Sigmoid colon (tissue), 3 donors: ENCODE measurements around the gene AHI1.

Source experiments
- POLR2A ChIP-seq, 2 donors: fragments of 450-650 bp; IDR thresholded peaks; one replicate each; pipeline ENCODE4 v1.6.1; 2016; ENCODE audit warnings: antibody characterized with exemption in 2 of 2, mild to moderate bottlenecking in 2 of 2, moderate library complexity in 2 of 2
- TF ChIP-seq, protein P1 (sequence below), 4 experiments: fragments of 450-650 bp in 3 of 4; fragments of 200-600 bp in 1 of 4; IDR thresholded peaks; one replicate each; pipeline ENCODE4 v1.5.1; 2016 to 2019; ENCODE audit warnings: antibody characterized with exemption in 4 of 4, mild to moderate bottlenecking in 3 of 4, moderate library complexity in 2 of 4

- TF ChIP-seq, protein P1, sequence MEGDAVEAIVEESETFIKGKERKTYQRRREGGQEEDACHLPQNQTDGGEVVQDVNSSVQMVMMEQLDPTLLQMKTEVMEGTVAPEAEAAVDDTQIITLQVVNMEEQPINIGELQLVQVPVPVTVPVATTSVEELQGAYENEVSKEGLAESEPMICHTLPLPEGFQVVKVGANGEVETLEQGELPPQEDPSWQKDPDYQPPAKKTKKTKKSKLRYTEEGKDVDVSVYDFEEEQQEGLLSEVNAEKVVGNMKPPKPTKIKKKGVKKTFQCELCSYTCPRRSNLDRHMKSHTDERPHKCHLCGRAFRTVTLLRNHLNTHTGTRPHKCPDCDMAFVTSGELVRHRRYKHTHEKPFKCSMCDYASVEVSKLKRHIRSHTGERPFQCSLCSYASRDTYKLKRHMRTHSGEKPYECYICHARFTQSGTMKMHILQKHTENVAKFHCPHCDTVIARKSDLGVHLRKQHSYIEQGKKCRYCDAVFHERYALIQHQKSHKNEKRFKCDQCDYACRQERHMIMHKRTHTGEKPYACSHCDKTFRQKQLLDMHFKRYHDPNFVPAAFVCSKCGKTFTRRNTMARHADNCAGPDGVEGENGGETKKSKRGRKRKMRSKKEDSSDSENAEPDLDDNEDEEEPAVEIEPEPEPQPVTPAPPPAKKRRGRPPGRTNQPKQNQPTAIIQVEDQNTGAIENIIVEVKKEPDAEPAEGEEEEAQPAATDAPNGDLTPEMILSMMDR (IDR thresholded peaks at IDR 0.05), result no peak
- no peak for TF ChIP-seq POLR2A (IDR thresholded peaks at IDR 0.05)
Observed at GRCh38 chr6:135250234-135250633, 247.3 kb downstream of the AHI1 start.
